Fibroblast of peridontal ligament (primary cell): ENCODE results near the gene RNF223.
"Not testable (repeated sequence)": the region's sequence is repeated elsewhere in the genome, so short reads cannot be mapped to it uniquely, and the experiment has no call there.

ENCODE experiments used
- DNase-seq: peaks from one replicate; pipeline ENCODE4 v3.0.0-alpha.2; 2010; ENCODE audit errors: extremely low read depth

Gene RNF223

DNA sequence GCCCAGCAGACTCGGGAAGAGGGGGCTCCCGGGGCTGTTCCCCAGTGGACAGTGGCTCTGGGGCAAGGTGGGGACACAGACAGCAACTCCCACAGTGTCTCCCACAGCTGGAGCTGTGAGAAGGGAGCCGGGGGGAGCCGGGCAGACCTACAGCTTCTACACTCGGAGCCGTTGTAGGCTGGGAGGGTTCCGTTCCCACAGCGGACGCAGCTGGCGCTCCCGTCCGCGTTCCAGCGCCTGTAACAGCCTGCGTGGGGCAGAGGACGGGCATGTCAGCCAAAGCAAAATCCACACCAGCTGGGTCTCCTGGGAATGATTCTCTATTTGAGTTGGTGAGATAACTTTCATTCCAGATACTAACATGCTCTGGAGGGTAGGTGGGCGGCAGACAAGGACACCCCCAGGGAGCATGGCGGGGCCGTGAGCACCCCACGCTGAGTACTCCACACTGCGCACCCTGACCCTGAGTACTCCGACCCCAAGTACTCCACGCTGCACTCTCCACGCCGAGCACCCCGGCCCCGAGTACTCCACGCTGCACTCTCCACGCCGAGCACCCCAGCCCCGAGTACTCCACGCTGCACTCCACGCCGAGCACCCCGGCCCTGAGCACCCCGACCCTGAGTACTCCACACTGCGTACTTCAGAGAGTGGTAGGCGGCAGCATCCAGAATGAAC is 13.4 kb upstream of the RNF223 start:
- DNase-seq, result no peak

- no peak for DNase-seq
Observed at GRCh38 chr1:1086911-1087341, 12.8 kb upstream of the RNF223 start.

DNA sequence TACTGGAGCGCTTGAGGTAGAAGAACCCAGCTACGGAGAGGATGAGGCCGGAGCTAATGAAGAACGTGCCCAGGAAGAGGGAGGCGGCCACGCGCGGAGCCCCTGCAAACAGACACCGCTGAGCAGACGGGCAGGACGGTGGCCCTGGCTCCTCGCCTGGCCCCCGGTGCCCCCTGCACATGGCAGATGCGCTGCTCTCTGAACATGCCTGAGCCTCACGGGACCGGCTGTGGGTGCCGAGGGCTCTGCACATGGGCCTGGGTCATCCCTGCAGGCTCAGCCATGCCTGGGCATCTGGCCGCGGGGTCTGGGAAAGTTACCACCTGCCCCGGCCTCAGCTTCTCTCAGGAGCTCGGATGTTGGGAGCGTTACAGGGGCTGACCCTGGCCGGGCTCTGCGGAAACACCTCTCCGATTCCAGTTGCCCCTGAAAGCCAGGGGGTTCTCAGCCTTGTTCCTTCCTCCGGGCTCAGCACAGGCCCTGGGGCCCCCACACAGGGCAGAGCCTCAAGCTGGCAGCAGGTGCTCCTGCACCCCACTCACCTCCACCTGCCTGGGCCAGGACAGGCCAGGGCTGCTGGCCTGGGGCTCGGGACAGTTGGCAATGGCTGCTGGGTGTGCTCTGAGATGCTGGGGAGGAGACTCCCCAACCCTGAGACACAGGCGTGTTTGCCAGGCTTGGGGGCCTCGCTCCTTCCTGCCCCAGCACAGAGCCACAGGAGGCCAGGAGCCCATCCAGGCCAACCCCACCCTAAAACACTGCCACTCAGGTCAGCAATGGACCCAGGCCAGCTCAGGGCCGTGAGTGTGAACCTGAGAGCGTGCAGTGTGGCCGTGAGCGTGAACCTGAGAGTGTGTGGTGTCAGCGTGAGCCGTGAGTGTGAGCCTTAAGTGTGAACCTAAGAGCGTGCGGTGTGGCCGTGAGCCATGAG is 12.1 kb upstream of the RNF223 start:
- no peak for DNase-seq

DNA sequence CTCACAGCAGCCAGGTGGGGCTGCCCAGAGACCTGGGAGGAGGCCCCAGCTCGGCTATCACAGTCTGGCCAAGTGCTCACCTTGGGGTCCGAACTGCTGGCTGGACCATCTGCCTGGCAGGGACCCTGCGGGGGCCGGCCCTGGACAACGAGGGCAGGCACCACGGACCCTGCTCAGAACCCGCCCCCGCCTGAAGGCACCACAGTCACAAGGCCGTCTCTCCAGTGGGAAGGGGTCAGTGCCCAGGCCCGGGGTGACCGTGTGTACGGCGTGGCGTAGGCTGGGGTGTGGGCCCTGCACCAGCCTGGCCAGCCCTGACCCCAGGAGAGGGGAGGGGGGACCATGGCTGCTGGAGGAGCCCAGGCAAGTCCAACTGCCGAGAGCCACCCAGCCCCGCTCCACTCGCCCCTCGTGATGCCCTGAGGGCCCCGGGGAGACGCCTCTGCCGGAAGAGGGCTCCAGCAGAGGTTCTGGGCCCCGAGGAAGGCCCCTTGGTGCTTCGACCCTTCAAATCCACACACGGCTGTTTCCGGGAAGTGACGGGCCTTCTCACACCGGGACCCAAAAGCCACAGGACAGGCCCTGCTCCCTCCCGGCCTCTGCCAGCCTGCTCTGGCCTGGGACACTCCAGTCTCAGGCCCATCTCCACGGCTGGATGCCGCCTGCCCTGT is 11.2 kb upstream of the RNF223 start:
- no peak for DNase-seq

DNA sequence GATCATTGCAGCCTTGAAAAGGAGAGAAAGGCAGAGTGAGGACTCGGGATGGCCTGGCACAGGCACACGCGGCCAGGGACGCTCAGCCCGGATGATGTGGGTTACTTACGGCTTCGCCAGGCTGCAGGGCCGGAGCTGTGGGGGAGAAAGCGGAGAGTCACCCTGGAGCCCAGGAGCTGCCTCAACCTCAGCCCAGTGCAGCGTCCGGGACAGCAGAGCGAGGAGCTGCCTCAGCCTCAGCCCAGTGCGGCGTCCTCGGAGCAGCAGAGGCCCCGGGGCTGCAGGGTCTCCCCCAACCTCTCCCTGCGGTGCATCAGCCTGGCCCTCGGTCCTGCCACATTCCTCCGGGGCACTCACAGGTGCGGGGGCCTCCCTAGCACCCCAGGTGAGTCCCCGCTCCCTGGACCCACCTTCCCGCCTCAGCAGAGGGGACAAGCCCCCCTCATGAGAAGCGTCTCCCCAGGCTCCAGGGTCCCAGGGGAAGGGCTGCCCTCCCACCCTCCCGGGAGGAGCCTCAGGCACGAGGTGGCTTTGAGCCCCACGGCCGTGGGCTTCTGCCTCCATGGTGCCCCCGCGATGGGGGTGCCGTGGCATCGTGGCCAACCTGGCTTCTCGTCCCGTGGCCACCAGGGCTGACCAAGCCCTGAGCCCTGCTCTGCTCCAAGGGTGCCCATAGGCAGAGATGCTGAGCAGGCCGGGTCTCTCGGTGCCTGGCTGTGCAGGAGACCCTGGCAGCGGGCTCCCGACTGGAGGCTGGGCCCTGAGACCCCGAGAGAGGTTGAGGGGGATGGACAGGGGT is 10.5 kb upstream of the RNF223 start:
- no peak for DNase-seq

- DNase-seq, result no peak
Observed at GRCh38 chr1:1083416-1084371, 9.6 kb upstream of the RNF223 start.

- no peak for DNase-seq
Observed at GRCh38 chr1:1082776-1083415, 8.8 kb upstream of the RNF223 start.

GRCh38 chr1:1082239-1082775 is 8.2 kb upstream of the RNF223 start:
- no peak for DNase-seq

- no peak for DNase-seq
Observed at GRCh38 chr1:1081311-1082238, 7.5 kb upstream of the RNF223 start.

DNA sequence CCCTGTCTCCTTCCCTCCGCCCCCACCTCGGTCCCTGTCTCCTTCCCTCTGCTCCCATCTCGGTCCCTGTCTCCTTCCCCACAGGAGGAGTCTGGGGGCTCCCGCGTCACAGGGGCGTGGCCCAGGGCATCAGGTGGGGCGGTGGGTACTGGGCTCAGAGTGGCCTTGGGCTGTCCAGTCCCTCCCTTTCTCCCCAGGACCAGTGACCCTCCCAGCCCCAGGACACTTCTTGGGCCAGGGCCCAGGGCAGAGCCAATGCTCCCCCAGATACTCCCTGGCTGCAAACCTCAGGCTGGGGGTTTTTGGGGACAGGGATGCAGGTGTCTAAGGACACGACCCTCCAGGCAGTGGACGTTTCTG is 6.8 kb upstream of the RNF223 start:
- DNase-seq, result no peak

- DNase-seq, result peak; percentile 25
Observed at GRCh38 chr1:1080122-1080757, 6.1 kb upstream of the RNF223 start.

GRCh38 chr1:1079408-1080121 is 5.5 kb upstream of the RNF223 start:
- DNase-seq, result peak; percentile 31

GRCh38 chr1:1077396-1077795 is 3.3 kb upstream of the RNF223 start:
- DNase-seq, result not testable (repeated sequence)

GRCh38 chr1:1075148-1075935 is 1.2 kb upstream of the RNF223 start:
- DNase-seq, result no peak

DNA sequence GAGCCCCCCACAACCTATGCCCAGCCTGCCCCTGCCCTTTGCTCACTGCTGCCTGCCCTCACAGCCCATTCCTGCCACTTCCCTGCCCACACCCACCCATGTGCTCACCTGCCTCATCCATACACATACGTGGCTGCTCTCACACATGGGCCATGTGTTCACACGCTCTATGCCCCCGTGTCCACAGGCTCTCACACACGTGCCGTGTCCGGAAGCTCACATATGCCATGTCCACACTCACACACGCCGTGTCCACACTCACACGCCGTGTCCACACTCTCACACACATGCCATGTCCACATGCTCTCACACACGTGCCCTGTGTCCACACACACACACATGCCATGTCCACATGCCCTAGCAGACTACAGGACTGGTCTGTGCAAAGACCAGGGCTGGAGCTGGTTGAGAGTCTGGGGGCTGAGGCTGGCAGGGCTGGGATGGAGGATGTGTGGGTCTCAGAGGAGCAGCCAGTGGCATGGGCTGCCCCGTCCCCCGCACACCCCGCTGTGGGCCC is 583 bp upstream of the RNF223 start:
- DNase-seq, result no peak
